WTC11 (cell line): ENCODE measurements around the gene HERPUD2.

Experiments
- CTCF ChIP-seq: fragments of 200-600 bp; IDR thresholded peaks from 2 replicates; pipeline ENCODE4 v1.8.0; 2022; ENCODE audit warnings: antibody characterized with exemption
- NR2C2 ChIP-seq: sonication (generic); formaldehyde crosslinking; IDR thresholded peaks from 2 replicates; pipeline ENCODE4 v1.8.0; 2022; ENCODE audit warnings: mild to moderate bottlenecking, missing genetic modification reagents
- USF1 ChIP-seq: sonication (generic); formaldehyde crosslinking; IDR thresholded peaks from 2 replicates; pipeline ENCODE4 v1.8.0; 2022; ENCODE audit warnings: mild to moderate bottlenecking, missing genetic modification reagents

DNA sequence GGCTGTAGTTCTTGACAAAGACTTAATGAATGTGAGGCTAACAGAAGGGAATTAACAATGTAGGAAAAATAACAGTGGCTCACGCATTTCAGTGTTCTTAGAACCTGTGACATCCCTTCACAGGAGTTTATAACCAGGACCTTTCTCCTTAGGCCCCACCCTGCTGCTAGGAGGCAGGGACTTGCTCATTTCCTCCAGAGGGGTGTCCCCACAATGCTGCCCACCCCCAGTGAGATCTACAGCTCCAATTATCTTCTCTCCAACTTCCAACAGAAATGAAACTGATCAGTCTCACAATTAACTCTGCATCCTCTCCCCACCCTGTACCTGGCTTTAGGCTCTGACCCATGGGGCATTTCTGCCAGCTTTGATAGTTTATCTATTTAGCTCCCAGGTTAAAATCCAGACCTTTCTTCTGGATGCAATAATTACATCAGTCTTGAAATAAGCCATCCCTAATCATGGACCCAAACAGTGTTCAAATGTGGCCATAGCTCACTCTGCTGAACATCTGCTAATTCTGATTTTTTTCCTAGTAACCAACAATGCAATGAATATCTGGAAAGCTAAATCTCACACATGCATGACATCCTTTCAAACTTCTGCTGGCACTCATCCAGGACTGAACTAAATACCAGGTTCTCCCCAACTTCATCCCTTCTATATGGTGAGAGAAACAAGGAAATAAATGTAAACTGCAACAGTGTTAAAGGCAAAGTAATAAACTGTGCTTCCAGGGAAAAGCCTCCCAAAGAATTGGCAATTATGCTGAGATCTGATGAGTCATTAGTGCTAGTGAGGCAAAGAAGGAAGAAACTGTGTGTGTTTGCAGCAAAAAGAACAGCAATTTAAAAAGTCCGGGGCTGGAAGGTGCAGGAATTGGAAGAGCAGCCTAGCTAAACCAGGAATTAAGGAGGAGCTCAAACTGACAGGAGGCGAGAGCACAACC, 64.6 kb downstream of the HERPUD2 start:
- TF ChIP-seq CTCF = no peak
- no peak for TF ChIP-seq USF1 (CRISPR knock-in tag)
- TF ChIP-seq NR2C2 (CRISPR knock-in tag) = no peak
